ENCODE measurements around the gene PHACTR3. TPM values are rescaled to one million over a fixed set of nuclear protein-coding genes. Genes with fewer than 3 reads are reported as not detected.

Gene PHACTR3
- total and polyA plus RNA-seq, 2 donors (not counting 1 experiment from before 2014, with no cell fraction given): not detected

- no peak overlapping the region for H2AFZ ChIP-seq (ENCODE audit: low read length)
- H3K79me2 ChIP-seq (ENCODE audit: control insufficient read depth, insufficient read depth, low read length): no peaks in the 10 kb centered on the region
- no peaks in the 10 kb centered on the region for H3K4me1 ChIP-seq (ENCODE audit: control insufficient read depth, extremely low read depth, insufficient read depth, low read length)
- no peak for DNase-seq (ENCODE audit: low read depth in 2 of 2)
- H3K27me3 ChIP-seq (ENCODE audit: control insufficient read depth, insufficient read depth, low read length): no peaks in the 10 kb centered on the region
- H3K9me3 ChIP-seq (ENCODE audit: control insufficient read depth, insufficient read depth, low read depth, low read length): no peaks in the 10 kb centered on the region
- TF ChIP-seq EZH2 (IDR thresholded peaks at IDR 0.05; ENCODE audit: low read length, missing control alignments) (no peak), CTCF (conservative IDR thresholded peaks at IDR 0.05 in 1 of 2, IDR thresholded peaks at IDR 0.05 in 1 of 2; ENCODE audit: low read depth in 1 of 2, low read length in 2 of 2) (no peak)
- H3K4me3 ChIP-seq (replicated peaks in 1 of 4; ENCODE audit: control extremely low read depth in 1 of 4, insufficient read depth in 1 of 4, low read depth in 3 of 4, low read length in 4 of 4): no peak overlapping the region
- no peak overlapping the region for H3K9ac ChIP-seq (ENCODE audit: insufficient read depth, low read length)
- no peaks in the 10 kb centered on the region for H4K20me1 ChIP-seq (ENCODE audit: control insufficient read depth, extremely low read depth, insufficient read depth, low read length)
- H3K36me3 ChIP-seq (ENCODE audit: control insufficient read depth, insufficient read depth, low read length): no peaks in the 10 kb centered on the region
- H3K27ac ChIP-seq (ENCODE audit: insufficient read depth, low read length): no peak overlapping the region
- H3K4me2 ChIP-seq (ENCODE audit: extremely low read depth, insufficient read depth, low read length): no peak overlapping the region
These were observed 72.5 kb downstream of the PHACTR3 start for GRCh38 chr20:59676851-59677182.

GRCh38 chr20:59677586-59677985 is 73.2 kb downstream of the PHACTR3 start:
- H2AFZ ChIP-seq (ENCODE audit: low read length): no peak overlapping the region
- no peaks in the 10 kb centered on the region for H3K27me3 ChIP-seq (ENCODE audit: control insufficient read depth, insufficient read depth, low read length)
- H3K9me3 ChIP-seq (ENCODE audit: control insufficient read depth, insufficient read depth, low read depth, low read length): no peaks in the 10 kb centered on the region
- H3K9ac ChIP-seq (ENCODE audit: insufficient read depth, low read length): no peak overlapping the region
- TF ChIP-seq CTCF (conservative IDR thresholded peaks at IDR 0.05 in 1 of 2, IDR thresholded peaks at IDR 0.05 in 1 of 2; ENCODE audit: low read depth in 1 of 2, low read length in 2 of 2): no peak
- TF ChIP-seq EZH2 (IDR thresholded peaks at IDR 0.05; ENCODE audit: low read length, missing control alignments): no peak
- H3K79me2 ChIP-seq (ENCODE audit: control insufficient read depth, insufficient read depth, low read length): no peaks in the 10 kb centered on the region
- no peak for DNase-seq (ENCODE audit: low read depth in 2 of 2)
- no peak overlapping the region for H3K4me2 ChIP-seq (ENCODE audit: extremely low read depth, insufficient read depth, low read length)
- H3K4me3 ChIP-seq (replicated peaks in 1 of 4; ENCODE audit: control extremely low read depth in 1 of 4, insufficient read depth in 1 of 4, low read depth in 3 of 4, low read length in 4 of 4): no peak overlapping the region
- no peaks in the 10 kb centered on the region for H4K20me1 ChIP-seq (ENCODE audit: control insufficient read depth, extremely low read depth, insufficient read depth, low read length)
- no peaks in the 10 kb centered on the region for H3K36me3 ChIP-seq (ENCODE audit: control insufficient read depth, insufficient read depth, low read length)
- H3K27ac ChIP-seq (ENCODE audit: insufficient read depth, low read length): no peak overlapping the region
- H3K4me1 ChIP-seq (ENCODE audit: control insufficient read depth, extremely low read depth, insufficient read depth, low read length): no peaks in the 10 kb centered on the region

GRCh38 chr20:59678288-59678687 is 73.9 kb downstream of the PHACTR3 start:
- Histone ChIP-seq H3K27ac (ENCODE audit: insufficient read depth, low read length) (no peak overlapping the region), H4K20me1 (ENCODE audit: control insufficient read depth, extremely low read depth, insufficient read depth, low read length) (no peaks in the 10 kb centered on the region), H3K9me3 (ENCODE audit: control insufficient read depth, insufficient read depth, low read depth, low read length) (no peaks in the 10 kb centered on the region), H3K9ac (ENCODE audit: insufficient read depth, low read length) (no peak overlapping the region), H3K4me2 (ENCODE audit: extremely low read depth, insufficient read depth, low read length) (no peak overlapping the region), H3K27me3 (ENCODE audit: control insufficient read depth, insufficient read depth, low read length) (no peaks in the 10 kb centered on the region), H2AFZ (ENCODE audit: low read length) (no peak overlapping the region), H3K36me3 (ENCODE audit: control insufficient read depth, insufficient read depth, low read length) (no peaks in the 10 kb centered on the region), H3K79me2 (ENCODE audit: control insufficient read depth, insufficient read depth, low read length) (no peaks in the 10 kb centered on the region), H3K4me1 (ENCODE audit: control insufficient read depth, extremely low read depth, insufficient read depth, low read length) (no peaks in the 10 kb centered on the region), H3K4me3 (replicated peaks in 1 of 4; ENCODE audit: control extremely low read depth in 1 of 4, insufficient read depth in 1 of 4, low read depth in 3 of 4, low read length in 4 of 4) (no peak overlapping the region)
- TF ChIP-seq EZH2 (IDR thresholded peaks at IDR 0.05; ENCODE audit: low read length, missing control alignments) (no peak), CTCF (conservative IDR thresholded peaks at IDR 0.05 in 1 of 2, IDR thresholded peaks at IDR 0.05 in 1 of 2; ENCODE audit: low read depth in 1 of 2, low read length in 2 of 2) (no peak)
- no peak for DNase-seq (ENCODE audit: low read depth in 2 of 2)
